HG02623 (cell line): ENCODE measurements around the gene KCNC3.

Source experiments
- ATAC-seq: cut with Tn5 transposase; IDR thresholded peaks from one replicate; pipeline ENCODE4 v1.9.1; 2021; ENCODE audit warnings: moderate library complexity; ENCODE audit not compliant: unreplicated experiment

The KCNC3 gene

DNA sequence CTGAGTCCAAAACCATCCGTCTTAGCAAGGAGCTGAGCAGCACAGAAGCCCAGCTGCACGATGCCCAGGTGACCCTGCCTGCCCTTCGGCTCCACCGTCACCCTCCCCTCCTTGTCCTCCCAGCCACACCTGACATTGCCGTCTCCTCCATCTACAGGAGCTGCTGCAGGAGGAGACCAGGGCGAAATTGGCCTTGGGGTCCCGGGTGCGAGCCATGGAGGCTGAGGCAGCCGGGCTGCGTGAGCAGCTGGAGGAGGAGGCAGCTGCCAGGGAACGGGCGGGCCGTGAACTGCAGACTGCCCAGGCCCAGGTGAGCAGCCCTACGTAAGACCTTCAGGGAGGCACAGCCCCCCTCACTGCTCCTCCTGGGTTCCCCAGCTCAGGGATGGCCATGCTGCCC lies 49.1 kb downstream of the KCNC3 start:
- ATAC-seq = no peak

DNA sequence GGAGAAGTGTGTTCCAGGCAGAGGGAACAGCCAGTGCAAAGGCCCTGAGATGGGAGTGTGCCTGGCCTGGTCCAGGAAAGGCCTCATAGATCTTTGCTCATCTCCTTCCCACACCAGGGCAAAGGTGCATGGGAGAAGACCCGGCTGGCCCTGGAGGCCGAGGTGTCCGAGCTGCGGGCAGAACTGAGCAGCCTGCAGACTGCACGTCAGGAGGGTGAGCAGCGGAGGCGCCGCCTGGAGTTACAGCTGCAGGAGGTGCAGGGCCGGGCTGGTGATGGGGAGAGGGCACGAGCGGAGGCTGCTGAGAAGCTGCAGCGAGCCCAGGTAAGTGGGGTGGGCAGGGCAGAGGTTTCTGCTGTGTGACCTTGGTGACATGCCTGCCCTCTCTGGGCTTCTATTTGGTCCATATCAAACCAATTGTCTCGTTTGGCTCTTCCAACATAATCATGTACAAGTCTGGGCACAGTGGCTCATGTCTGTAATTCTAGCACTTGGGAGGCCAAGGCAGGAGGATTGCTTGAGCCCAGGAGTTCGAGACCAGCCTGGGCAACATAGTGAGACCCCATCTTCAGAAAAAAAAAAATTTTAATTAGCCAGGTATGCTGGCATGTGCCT lies 51.1 kb downstream of the KCNC3 start:
- no peak for ATAC-seq

DNA sequence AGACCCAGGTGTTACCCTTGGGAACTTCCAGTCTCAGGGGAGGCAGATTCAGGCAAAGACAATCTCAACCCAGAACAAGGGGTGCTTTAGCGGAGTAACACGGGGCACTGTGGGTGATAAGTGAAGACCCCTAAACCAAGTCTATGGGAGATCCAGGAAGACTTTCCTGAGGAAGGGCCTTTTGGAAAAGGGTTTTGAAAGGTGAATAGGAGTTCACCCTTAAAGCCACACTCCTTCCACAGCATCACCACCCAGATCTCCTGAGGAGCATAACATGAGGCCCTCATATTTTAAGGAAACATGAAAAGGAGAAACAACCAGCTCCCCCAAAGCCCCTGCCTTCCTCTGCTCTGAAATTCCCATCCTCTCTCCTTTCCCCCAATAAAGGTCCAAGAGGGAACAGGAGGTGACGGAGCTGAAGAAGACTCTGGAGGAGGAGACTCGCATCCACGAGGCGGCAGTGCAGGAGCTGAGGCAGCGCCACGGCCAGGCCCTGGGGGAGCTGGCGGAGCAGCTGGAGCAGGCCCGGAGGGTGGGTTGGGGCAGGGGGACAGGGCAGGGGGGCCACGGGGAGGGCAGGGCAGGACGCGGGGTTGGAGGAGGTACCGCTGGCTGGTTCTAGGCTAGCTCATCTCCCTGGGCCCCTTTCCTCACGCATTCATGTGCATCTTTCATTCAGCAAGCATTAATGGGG lies 52.7 kb downstream of the KCNC3 start:
- no peak for ATAC-seq

DNA sequence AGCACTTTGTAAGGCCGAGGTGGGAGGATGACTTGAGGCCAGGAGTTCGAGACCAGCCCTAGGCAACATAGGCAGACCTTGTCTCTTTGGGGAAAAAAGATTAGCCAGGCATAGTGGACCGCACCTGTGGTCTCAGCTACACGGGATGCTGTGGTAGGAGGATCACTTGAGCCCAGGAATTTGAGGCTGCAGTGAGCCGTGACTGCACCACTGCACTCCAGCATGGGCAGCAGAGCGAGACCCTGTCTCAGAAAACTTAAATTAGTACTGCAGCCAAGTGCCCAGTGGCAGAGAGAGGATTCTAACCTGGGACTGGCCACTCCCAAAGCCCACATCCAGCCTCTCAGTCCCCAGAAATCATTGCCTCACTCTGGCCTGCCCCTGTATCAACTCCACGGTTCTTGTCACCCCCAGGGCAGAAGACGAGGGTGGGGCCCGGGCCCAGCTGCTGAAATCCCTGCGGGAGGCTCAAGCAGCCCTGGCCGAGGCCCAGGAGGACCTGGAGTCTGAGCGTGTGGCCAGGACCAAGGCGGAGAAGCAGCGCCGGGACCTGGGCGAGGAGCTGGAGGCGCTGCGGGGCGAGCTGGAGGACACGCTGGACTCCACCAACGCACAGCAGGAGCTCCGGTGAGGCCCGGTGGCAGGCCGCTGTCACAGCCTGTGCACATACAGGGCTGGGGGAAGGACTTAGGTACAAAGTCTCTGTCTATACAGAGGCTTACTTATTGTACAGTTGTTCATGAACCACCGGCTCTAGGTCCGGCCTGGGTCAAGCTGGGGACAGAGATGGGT lies 53.4 kb downstream of the KCNC3 start:
- no peak for ATAC-seq

DNA sequence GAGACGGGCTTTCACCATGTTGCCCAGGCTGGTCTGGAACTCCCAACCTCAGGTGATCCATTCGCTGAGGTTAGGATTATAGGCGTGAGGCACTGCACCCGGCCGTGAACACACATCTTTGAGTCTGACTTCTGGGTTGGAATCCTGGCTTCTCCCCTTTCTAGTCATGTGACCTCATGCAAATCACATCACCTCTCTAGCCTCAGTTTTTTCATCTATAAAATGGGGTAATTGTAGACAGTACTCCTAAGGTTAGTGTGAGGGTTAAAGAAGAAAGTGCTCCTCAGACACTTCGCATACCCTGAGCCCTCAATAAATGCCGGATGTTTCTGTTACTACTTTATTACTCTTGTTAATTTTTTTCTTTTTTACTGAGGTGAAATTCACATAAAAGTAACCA lies 55.4 kb downstream of the KCNC3 start:
- no peak for ATAC-seq

DNA sequence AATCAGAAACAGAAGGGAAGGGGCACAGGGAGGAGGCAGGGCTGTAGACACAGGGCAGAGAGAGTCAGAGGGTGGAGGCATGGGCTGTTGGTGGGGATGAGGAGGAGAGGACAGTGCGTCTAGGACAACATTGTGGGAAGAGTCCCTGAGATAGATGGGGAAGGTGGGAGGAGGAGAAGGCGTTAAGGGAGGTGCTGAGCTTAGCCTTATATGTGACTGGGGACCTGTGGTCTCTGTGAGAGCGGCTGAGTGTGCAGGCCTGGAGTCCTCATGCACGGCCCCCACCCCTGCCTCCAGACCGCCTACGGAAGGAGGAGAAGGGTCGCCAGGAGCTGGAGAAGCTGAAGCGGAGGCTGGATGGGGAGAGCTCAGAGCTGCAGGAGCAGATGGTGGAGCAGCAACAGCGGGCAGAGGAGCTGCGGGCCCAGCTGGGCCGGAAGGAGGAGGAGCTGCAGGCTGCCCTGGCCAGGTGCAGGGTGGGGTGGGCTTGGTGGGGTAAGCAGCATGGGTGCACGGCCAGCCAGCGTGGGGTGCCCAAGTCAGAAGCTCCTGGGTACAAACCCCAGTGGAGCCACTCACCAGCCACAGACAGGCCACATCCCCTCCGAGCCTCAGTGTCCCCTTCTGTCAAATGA lies 56.8 kb downstream of the KCNC3 start:
- ATAC-seq = no peak

DNA sequence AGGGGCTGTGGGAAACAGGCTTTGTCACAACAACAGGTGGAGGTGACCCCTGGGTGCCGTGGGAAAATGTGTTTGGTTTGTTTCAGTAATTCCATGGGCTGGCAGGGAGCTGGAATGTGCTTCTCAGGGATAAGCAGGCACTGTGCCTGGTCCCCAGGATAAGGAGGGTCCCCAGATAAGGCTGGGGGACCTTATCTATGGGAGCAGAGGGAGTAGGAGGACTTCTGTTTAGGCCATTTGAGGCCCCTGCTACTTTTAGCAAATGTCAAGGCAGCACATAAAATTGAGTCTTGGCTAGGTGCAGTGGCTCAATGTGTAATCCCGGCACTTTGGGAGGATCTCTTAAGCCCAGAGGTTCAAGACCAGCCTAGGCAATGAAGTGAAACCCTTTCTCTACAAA lies 59.5 kb downstream of the KCNC3 start:
- no peak for ATAC-seq

DNA sequence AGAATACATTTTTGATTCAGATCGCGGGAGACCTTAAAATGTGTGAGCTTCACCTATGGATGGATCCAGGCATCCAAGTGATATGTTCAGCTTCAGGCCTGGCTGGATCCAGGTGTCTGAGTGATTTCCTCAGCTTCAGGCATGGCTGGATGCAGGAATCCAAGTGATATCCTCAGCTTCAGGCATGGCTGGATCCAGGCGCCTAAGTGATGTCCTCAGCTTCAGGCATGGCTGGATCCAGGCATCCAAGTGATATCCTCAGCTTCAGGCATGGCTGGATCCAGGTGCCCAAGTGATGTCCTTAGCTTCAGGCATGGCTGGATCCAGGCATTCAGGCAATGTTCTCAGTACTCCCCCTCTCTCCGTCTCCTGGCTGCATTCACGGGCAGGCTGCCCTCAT lies 60.7 kb downstream of the KCNC3 start:
- ATAC-seq = no peak

DNA sequence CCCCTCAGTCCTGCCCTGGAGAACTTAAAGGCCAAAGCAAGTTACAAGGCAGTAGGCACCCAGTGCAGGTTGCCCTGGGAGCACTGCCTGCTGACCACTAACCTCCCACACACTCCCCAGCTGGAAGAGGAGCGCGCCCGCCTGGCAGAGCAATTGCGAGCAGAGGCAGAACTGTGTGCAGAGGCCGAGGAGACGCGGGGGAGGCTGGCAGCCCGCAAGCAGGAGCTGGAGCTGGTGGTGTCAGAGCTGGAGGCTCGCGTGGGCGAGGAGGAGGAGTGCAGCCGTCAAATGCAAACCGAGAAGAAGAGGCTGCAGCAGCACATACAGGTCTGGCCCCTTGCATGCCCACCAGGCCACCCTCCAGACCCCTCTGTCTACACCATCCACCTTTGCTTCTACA lies 61.1 kb downstream of the KCNC3 start:
- no peak for ATAC-seq

DNA sequence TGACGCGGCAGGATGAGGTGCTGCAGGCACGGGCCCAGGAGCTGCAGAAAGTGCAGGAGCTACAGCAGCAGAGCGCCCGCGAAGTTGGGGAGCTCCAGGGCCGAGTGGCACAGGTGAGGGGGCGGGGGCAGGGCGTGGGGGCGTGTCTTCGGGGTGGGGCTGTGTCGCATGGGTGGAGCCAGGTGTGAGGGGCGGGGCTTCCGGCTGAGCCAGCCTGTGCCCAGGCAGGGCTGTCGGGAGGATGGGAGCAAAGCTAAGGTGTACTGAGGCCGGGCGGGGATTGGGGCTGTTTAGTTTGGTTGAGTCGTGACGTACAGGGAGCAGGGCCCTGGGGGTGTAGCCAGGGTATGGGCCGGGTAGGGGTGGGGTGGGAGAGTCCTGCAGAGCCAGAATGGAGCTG lies 62.3 kb downstream of the KCNC3 start:
- no peak for ATAC-seq

DNA sequence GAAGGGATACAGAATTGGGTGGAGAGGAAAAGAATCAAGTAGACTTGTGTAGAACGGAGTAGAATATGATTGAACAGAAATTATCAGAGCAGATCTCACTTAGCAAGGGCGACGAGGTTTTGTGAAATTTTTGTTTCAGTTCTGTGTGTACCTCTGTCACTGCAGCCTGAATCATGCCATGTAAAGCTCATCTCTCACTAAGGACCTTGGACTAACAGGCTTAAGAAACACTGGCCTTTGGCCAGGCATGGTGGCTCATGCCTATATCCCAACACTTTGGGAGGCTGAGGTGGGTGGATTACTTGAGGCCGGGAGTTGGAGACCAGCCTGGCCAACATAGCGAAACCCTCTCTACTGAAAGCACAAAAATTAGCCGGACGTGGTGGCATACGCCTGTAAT lies 63.1 kb downstream of the KCNC3 start:
- ATAC-seq = no peak

DNA sequence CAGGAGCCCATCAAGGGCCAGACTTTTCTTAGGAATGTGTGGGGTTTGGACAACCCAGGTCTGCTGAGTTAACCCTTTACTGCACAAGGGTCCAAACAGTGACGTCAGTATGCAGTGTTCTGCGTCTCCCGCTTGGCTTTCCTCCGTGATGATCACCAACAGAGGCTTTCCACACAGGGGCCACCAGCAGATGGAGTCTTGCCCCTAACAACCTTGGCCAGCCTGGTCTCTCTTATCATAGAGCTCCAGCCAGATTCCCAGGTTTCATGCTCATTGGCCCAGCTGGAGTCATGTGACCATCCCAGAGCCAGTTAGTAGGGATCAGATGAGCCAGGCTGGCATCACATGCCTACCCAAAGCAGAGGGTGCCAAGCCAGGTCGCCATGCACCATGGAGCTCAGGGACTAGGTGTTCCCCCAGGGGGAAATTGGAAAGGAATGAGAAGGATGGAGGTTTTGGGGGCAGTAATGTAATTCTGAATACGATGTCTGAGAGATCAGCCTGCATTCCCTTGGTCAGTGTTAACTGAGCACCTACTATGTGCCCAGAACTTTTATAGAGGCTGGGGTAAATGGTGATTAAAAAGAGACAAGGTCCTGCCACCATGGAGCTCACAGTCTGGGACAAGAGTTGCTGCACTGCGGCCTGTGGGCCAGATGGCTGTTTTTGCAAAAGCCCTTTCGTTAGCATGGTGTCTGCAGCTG lies 64.5 kb downstream of the KCNC3 start:
- no peak for ATAC-seq

DNA sequence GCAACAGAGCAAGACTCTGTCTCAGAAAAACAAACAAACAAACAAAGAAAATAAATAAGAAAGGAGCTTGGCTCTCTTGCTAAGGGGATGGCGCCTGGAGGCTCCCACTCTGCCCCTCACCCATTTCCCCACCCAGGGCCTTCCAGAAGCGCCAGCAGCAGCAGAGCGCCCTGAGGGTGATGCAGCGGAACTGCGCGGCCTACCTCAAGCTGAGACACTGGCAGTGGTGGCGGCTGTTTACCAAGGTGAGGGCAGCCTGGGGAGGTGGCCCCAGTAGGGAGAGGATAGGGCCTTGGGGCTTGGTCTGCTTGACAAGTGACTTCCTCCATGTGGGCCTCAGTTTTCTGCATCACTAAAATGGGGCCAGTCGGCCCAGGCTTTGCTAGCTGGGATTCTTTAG lies 66.0 kb downstream of the KCNC3 start:
- ATAC-seq = no peak
